ENCODE results near the gene NPC1L1.

Gene NPC1L1

GRCh38 chr7:44470135-44470479, 71.0 kb downstream of the NPC1L1 start:
- FAIRE-seq (no peak), DNase-seq (ENCODE audit: insufficient read length, low spot score) (no peak)
- TF ChIP-seq CTCF (IDR thresholded peaks at IDR 0.05; ENCODE audit: insufficient read depth, missing control alignments) = no peak

GRCh38 chr7:44469461-44470134, 71.5 kb downstream of the NPC1L1 start:
- DNase-seq (ENCODE audit: insufficient read length, low spot score) = no peak
- no peak for FAIRE-seq
- no peak for TF ChIP-seq CTCF (IDR thresholded peaks at IDR 0.05; ENCODE audit: insufficient read depth, missing control alignments)

GRCh38 chr7:44467217-44467548, 73.9 kb downstream of the NPC1L1 start:
- no peak for FAIRE-seq
- no peak for TF ChIP-seq CTCF (IDR thresholded peaks at IDR 0.05; ENCODE audit: insufficient read depth, missing control alignments)

GRCh38 chr7:44466300-44467216, 74.6 kb downstream of the NPC1L1 start:
- DNase-seq (ENCODE audit: insufficient read length, low spot score) = no peak
- no peak for TF ChIP-seq CTCF (IDR thresholded peaks at IDR 0.05; ENCODE audit: insufficient read depth, missing control alignments)
- no peak for FAIRE-seq

More at GRCh38 chr7:44467217-44467548, 73.9 kb downstream of the NPC1L1 start:
- DNase-seq (ENCODE audit: insufficient read length, low spot score) = no peak

- no peak for TF ChIP-seq CTCF (IDR thresholded peaks at IDR 0.05; ENCODE audit: insufficient read depth, missing control alignments)
- DNase-seq (ENCODE audit: insufficient read length, low spot score) = no peak
- FAIRE-seq = no peak
Observed at GRCh38 chr7:44465490-44465889, 75.6 kb downstream of the NPC1L1 start.

GRCh38 chr7:44463169-44463808, 77.8 kb downstream of the NPC1L1 start:
- FAIRE-seq = no peak
- no peak for TF ChIP-seq CTCF (IDR thresholded peaks at IDR 0.05; ENCODE audit: insufficient read depth, missing control alignments)
- DNase-seq (ENCODE audit: insufficient read length, low spot score) = no peak
